Stomach (tissue), 9 donors: ENCODE data around the gene GPANK1. TPM values are rescaled to one million over a fixed set of nuclear protein-coding genes. Genes with fewer than 3 reads are reported as not detected.

Source experiments
- DNase-seq, 2 donors: peaks; one replicate each; pipeline versions ENCODE4 v3.0.0 to v3.0.0-alpha.2; 2013 to 2019
- H3K27ac ChIP-seq, 5 donors: fragments of 200-600 bp in 4 of 5; sonication (generic) in 4 of 5; one replicate each; pipeline ENCODE4 v1.5.1; 2013 to 2019; ENCODE audit warnings: mild to moderate bottlenecking in 1 of 5, moderate library complexity in 1 of 5
- H3K27me3 ChIP-seq, 3 donors: fragments of 200-600 bp; sonication (generic); one replicate each; pipeline ENCODE4 v1.5.1; 2017 to 2019; ENCODE audit warnings: mixed run types in 1 of 3
- H3K36me3 ChIP-seq, 4 donors: fragments of 200-600 bp; sonication (generic); 1 replicate in 3 of 4; 2 replicates in 1 of 4; pipeline ENCODE4 v1.5.1; 2016 to 2019
- H3K4me1 ChIP-seq, 4 donors: fragments of 200-600 bp; sonication (generic); one replicate each; pipeline ENCODE4 v1.5.1; 2016 to 2019
- H3K4me3 ChIP-seq, 4 donors: fragments of 200-600 bp; sonication (generic) in 3 of 4; one replicate each; pipeline ENCODE4 v1.5.1; 2016 to 2019; ENCODE audit warnings: mild to moderate bottlenecking in 1 of 4
- H3K9me3 ChIP-seq, 4 donors: fragments of 200-600 bp; sonication (generic); one replicate each; pipeline ENCODE4 v1.5.1; 2016 to 2019
- CTCF ChIP-seq, 7 experiments: fragments of 450-650 bp in 4 of 7; fragments of 200-600 bp in 3 of 7; sonication (generic) in 3 of 7; IDR thresholded peaks; one replicate each; pipeline ENCODE4 v1.5.1; 2016 to 2019; ENCODE audit warnings: antibody characterized with exemption in 7 of 7, control low read depth in 2 of 7, mild to moderate bottlenecking in 1 of 7
- EP300 ChIP-seq: sonication (generic); formaldehyde crosslinking; IDR thresholded peaks from one replicate; pipeline ENCODE4 v1.6.1; 2017; ENCODE audit warnings: antibody characterized with exemption
- POLR2A ChIP-seq, 4 donors: fragments of 450-650 bp; IDR thresholded peaks; one replicate each; pipeline ENCODE4 v1.6.1; 2016; ENCODE audit warnings: antibody characterized with exemption in 4 of 4, control low read depth in 2 of 4, mild to moderate bottlenecking in 1 of 4, moderate library complexity in 1 of 4
- POLR2AphosphoS5 ChIP-seq, 3 donors: sonication (generic); formaldehyde crosslinking; IDR thresholded peaks; one replicate each; pipeline ENCODE4 v1.6.1; 2016; ENCODE audit warnings: antibody characterized with exemption in 3 of 3
- WGBS, 5 donors: extraction: QIAGEN DNeasy Blood & Tissue Kit in 3 of 5; methylation state at CpG; one replicate each; pipeline versions ENCODE4 v1.1.5 to v1.1.7; 2013 to 2018; 5-methylcytosine and 5-hydroxymethylcytosine counted together
- intact Hi-C: fragments of 100-400 bp; cut with DNase I; formaldehyde crosslinking; loops from one replicate; pipeline ENCODE4 v1.15.1; 2023; ENCODE audit warnings: low total_unique reads
- polyA plus RNA-seq, 3 donors: library from polyadenylated mRNA; stranded (reverse); fragments of 200-250 nt; gene quantifications; one replicate each; pipeline ENCODE4 v1.2.3, GENCODE V29; 2013
- total RNA-seq, 5 donors: library from RNA; depleted of rRNA; stranded (reverse); fragments of >200 nt; gene quantifications; one replicate each; pipeline versions ENCODE4 v1.1.0 to v1.2.3, GENCODE V29; 2014 to 2016
- donor health status: healthy with polysubstance abuse.
- donor health status: Bipolar disorder and iron deficiency.
- donor health status: healthy.

The GPANK1 gene
- total and polyA plus RNA-seq, 8 donors: 5.8 to 36.8 (median 13.2) TPM

GRCh38 chr6:31622684-31623091, 42.1 kb downstream of the GPANK1 start:
- Histone ChIP-seq H3K9me3 (no peaks in the 10 kb centered on the region), H3K4me1 (peaks cover 16 to 28% (median 23%) of the 10 kb centered on the region in 4 donors), H3K27me3 (no peaks in the 10 kb centered on the region), H3K4me3 (peak overlapping the region in 2 of 4 donors; percentile 86 to 95), H3K36me3 (peaks cover 44 to 53% (median 50%) of the 10 kb centered on the region in 4 donors), H3K27ac (peak overlapping the region in 4 of 5 donors; percentile 96 to 99 (median 98))
- peak; percentile 40 to 71 for DNase-seq
- WGBS, 5 donors: 25 to 42% (median 40%) methylated on average over 10 of the region's 10 CpGs
- TF ChIP-seq CTCF (IDR thresholded peaks at IDR 0.05) (no peak), POLR2AphosphoS5 (IDR thresholded peaks at IDR 0.05) (no peak), EP300 (no peak), POLR2A (IDR thresholded peaks at IDR 0.05) (no peak)
- intact Hi-C loops: no loop called here

- peaks cover 16 to 28% (median 23%) of the 10 kb centered on the region in 4 donors for H3K4me1 ChIP-seq
- no peak for TF ChIP-seq CTCF (IDR thresholded peaks at IDR 0.05)
- TF ChIP-seq EP300: no peak
- no peak for TF ChIP-seq POLR2AphosphoS5 (IDR thresholded peaks at IDR 0.05)
- TF ChIP-seq POLR2A (IDR thresholded peaks at IDR 0.05): no peak
- no peaks in the 10 kb centered on the region for H3K9me3 ChIP-seq
- H3K36me3 ChIP-seq: peaks cover 37 to 46% (median 43%) of the 10 kb centered on the region in 4 donors
- peak overlapping the region; percentile 41 to 99 (median 98) for H3K27ac ChIP-seq
- H3K27me3 ChIP-seq: no peaks in the 10 kb centered on the region
- WGBS, 5 donors: 14 to 22% (median 20%) methylated on average over 4 of the region's 4 CpGs
- intact Hi-C loops: no loop called here
- peak overlapping the region; percentile 70 to 95 (median 90) for H3K4me3 ChIP-seq
- DNase-seq: peak in 1 of 2 donors; percentile 34
These were observed 42.8 kb downstream of the GPANK1 start for GRCh38 chr6:31621991-31622390.

- Histone ChIP-seq H3K36me3 (peaks cover 31 to 40% (median 38%) of the 10 kb centered on the region in 4 donors), H3K4me1 (peaks cover 16 to 28% (median 23%) of the 10 kb centered on the region in 4 donors), H3K27ac (peak overlapping the region; percentile 96 to 99 (median 98)), H3K9me3 (no peaks in the 10 kb centered on the region), H3K27me3 (no peaks in the 10 kb centered on the region), H3K4me3 (peak overlapping the region; percentile 70 to 95 (median 90))
- TF ChIP-seq POLR2A (IDR thresholded peaks at IDR 0.05) (no peak), POLR2AphosphoS5 (IDR thresholded peaks at IDR 0.05) (no peak), CTCF (IDR thresholded peaks at IDR 0.05) (no peak), EP300 (no peak)
- DNase-seq: peak in 1 of 2 donors; percentile 29
- 4 to 10% (median 8%) methylated on average over 15 of the region's 15 CpGs for WGBS, 5 donors
- intact Hi-C loops: no loop called here
These were observed 43.4 kb downstream of the GPANK1 start for GRCh38 chr6:31621320-31621939.

GRCh38 chr6:31620586-31621319, 44.0 kb downstream of the GPANK1 start, which contains the start of gene PRRC2A:
Gene PRRC2A (plus strand): TSS chr6:31620715. CDS start chr6:31622790, 2,075 bp downstream.
- WGBS, 5 donors: 0 to 1% (median 0%) methylated on average over 29 to 56 of the region's 67 CpGs

More at GRCh38 chr6:31620586-31621319, 44.0 kb downstream of the GPANK1 start, which contains the start of gene PRRC2A:
- Histone ChIP-seq H3K27me3 (no peaks in the 10 kb centered on the region), H3K36me3 (peaks cover 25 to 34% (median 31%) of the 10 kb centered on the region in 4 donors), H3K9me3 (no peaks in the 10 kb centered on the region), H3K27ac (peak within 1 kb of the TSS; percentile 96 to 99 (median 98)), H3K4me3 (peak within 1 kb of the TSS; percentile 70 to 95 (median 90)), H3K4me1 (peaks cover 16 to 28% (median 23%) of the 10 kb centered on the region in 4 donors)
- intact Hi-C loops: no loop called here
- peak; percentile 93 to 97 for DNase-seq
- no peak for TF ChIP-seq EP300
- TF ChIP-seq POLR2AphosphoS5 (IDR thresholded peaks at IDR 0.05): peak in 2 of 3 donors; percentile 6 to 36
- no peak for TF ChIP-seq POLR2A (IDR thresholded peaks at IDR 0.05)
